CD1c-positive myeloid dendritic cell (primary cell): ENCODE results near the gene SIL1.

Source experiments
- DNase-seq: peaks from one replicate; pipeline ENCODE4 v3.0.0-alpha.2; 2016; ENCODE audit errors: extremely low spot score

The SIL1 gene

DNA sequence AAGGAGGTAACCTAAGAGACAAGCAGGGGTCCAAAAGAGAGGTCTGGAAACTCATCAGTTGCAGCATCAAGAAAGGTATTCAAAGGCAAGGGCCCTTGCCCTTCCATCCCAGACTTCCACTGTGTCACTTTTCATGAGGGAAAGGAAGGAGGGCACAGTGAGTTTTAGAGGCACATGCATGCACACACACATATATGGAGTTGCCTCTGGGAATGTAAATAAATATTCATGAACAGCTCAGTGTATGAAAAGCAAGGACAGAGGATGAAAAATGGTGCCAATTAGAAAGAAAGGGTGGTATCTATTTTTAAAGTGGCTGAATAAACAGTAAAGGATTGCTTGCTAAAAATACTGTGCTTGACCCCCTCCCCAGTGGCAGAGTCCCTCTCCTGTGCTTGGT, 217.7 kb downstream of the SIL1 start:
- DNase-seq = no peak

DNA sequence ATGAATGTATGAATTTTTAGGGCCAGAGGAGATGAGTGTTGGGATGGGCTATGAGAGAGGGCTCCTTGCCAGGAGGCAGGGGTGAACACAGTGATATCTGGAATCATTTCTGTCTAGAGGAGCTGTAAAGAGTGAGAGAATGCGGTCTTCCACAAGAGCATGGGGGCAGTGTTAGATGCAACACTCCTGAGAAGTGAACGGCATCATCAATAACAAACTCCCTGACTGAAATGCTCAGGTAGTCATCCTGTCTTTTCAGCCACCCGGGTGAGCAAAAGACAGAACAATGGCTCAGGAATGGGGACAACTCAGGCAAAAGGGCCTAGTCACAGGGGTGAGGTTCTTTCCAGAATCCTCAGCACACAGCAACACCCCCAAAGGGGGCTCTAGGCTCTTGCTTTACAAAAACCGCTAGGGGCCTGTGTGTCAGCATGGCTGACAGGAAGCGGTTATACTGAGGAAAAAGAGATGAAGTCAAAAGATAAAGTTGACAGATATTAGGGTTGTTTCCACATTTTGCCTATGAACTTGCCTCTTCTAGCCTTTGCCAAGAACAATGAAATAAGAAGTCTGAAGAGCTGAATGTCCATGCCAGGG, 218.4 kb downstream of the SIL1 start:
- no peak for DNase-seq

- no peak for DNase-seq
Observed at GRCh38 chr5:138978581-138978980, 219.6 kb downstream of the SIL1 start.

DNA sequence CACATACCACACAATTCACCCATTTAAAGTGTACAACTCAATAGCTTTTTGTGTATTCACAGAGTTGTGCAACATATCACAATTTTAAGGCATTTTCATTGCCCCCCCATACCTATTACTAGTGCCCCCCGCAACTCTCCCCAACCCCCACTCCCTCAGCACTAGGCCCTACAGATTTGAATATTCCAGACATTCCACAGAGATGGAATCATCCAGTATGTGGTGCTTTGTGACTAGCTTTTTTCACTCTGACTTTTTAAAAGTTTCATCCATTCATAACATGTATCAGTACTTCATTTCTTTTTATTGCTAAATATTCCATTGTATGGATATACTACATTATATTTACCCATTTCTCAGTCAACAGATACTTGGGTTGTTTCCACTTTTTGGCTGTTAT, 220.1 kb downstream of the SIL1 start:
- DNase-seq = no peak

- DNase-seq = no peak
Observed at GRCh38 chr5:138975098-138975847, 222.9 kb downstream of the SIL1 start.

DNA sequence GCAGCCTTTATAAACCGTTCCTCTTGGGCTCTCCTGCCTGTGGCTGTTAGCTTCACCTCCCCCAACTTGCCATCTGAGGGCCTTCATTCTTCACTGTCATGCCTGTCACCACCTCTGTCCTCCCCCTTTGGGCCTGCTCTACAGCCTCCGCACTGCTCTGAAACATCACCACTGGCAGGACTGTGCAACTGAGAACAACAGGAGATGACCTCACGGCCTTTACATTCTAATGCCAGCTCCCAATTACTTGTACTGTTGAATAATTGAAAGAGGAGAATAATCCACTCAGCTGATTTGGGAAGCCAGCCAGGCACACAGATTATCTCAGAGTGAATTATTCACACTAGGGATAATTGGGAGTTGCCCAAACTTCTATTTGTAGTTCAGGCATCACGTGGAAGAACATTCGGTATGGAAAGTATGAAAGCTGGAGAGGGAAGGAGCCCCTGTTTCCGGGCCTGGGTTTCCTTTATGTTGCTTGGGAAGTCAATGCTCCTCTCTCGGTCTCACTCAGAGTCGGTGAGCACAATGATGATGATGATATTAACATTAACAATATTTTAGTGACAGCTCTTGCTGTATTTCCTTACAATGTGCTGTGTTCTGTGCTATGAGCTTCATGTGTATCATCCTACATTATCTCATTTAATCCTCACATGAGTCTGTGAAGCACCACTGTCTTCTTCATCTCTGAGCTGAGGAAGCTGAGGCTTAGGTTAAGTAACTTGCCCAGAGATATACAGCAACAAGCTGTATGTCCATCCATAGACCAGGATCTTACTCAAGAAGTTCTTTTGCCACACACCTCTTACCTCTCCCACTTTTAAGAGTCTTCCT, 223.7 kb downstream of the SIL1 start:
- no peak for DNase-seq

DNA sequence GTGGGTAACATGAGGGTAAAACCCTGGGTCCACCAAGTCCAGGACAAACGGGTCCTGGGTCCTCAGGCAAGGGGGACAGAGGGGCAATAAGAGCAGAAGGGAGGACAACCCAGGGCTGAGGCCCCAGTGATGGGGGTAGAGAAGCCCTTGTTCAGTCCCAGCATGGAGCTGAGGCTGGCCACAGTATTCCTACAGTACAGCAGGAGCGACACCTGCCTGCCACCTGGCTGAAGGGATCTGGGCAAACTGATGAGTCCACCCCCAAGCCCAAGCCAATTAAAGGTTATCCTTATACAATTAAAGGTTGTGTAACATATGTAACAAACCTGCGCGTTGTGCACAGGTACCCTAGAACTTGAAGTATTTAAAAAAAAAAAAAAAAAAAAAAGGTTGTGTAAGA, 225.3 kb downstream of the SIL1 start:
- DNase-seq = no peak

DNA sequence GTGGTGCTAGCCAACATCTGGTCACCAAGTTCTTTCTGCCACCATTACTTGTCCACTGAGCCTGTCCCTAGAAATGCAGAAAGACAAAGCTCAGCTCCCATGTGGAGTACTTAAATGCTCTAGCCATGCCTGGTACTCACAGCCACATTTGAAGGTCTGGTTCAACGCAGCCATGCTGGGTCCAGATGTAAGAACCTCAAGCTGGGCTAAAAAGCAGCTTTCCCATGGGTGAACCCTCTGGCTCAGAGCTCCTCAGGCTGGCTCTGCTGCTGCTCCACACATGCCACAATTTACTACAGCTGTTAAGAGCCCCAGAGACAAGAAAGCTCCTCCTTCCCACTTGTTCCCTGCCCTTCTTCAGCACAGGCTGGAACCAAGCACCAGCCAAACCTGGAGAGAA, 225.9 kb downstream of the SIL1 start:
- DNase-seq = no peak

DNA sequence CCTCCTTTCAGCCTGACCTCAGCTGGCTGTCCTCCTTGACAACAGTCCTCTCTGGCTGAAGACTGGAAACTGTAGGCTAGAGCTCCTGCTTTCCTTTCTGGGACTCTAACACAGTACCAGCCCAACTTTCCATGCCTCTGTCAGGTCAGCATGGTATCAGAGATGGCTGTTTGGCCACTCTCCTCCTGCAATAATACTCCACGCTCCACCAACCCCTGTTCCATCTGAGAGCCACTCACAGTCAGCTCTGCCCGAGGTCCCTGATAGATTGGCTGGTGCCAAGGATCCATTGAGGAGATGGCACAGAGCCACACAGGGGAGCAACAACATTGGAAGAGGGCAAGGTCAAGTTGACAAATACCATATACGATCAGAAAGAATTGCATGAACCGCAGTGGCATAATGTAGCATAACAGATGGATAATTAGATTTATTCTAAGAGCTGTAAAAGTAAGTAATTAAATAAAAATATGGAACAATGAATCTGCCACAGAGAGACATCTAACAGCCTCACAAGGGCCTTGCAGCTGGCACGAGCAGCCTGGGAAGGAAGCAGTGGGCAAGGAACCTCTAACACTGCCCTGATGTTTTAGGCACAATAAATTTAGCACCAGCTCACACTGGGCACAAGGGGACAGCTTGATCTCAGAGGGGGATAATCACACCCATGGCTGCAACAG, 228.7 kb downstream of the SIL1 start:
- DNase-seq = no peak

DNA sequence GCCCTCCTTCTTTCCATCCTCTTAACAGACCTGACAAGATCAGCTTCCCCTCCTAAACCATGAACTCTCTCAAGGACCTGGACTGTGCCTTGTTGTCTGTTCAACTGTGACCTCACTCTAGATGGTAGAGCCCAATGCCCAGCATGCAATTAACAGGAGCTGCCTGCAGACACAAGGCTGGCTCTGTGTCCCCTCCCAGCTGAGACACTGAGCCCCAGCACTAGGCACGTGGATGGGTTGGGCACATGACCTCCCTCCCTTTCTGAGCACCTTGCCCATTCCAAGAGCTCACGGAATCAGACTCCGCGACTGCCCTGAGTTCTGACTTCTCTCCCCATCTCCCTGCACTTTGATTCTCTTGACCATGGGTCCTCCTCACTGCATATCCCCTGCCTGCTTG, 229.6 kb downstream of the SIL1 start:
- DNase-seq = no peak

DNA sequence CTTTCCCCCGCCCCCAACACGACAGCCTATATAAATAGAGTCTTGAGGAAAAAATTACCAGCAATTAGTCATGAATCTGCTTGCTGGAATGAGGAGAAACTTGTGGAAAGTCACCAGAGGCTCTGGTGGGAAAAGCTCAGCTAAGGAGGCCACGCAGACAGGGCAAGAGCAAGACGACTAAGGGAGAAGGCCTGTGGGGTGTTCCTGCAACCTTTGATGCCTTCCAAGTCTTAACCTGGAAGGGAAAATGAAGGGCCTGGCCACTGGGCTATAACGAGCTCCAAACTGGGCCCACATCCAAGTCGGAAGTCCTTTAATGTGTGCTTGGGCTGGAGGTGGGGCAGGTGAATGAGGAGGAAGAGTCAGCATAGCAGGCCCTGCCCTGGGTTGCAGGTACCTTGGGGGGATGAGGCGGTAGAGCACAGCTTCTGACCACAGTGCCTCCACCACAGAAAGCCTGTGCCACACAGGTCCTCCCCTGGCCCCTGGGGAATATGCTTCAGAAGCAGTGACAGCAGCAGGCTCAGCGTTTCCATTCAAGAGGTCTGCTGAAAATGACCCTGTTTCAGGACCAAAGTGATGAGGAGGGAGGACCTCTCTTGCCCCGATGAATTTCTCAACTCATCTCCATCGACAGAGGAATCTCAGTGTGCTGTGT, 230.2 kb downstream of the SIL1 start:
- no peak for DNase-seq

DNA sequence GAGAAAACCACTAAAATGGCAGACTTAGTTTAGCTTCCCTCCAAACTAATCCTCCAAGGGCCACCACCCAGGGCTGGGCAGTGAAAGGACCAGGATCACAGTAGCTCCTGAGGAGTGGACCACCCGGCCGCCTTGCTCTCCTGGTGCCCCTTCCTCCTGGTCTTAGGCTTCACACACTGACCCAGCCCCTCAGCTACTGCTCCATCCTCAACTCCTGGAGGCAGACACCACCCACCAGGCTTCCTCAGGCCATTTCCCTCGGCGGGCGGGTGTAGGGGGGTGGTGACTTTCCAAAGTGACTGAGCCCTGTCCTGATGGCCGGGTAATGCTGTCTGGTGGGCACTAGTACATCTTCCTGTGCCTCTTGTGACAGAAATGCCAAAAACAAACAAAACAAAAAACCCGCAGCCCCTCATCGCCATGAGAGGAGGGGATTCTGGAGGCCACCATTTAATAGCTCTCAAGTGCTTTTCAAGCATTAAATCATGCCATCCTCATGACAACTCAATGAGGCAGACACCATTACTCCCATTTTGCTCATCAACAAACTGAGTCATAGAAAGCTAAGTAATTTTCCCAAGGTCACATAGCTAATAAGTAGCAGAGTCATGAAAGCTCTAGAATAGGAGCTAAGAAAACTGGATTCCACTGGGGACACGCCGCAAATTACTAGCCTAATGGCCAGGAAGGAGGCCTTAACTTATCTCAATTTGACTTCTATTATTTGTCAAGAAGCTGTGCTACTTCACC, 231.8 kb downstream of the SIL1 start:
- DNase-seq = no peak

- DNase-seq = no peak
Observed at GRCh38 chr5:138965626-138966025, 232.5 kb downstream of the SIL1 start.

DNA sequence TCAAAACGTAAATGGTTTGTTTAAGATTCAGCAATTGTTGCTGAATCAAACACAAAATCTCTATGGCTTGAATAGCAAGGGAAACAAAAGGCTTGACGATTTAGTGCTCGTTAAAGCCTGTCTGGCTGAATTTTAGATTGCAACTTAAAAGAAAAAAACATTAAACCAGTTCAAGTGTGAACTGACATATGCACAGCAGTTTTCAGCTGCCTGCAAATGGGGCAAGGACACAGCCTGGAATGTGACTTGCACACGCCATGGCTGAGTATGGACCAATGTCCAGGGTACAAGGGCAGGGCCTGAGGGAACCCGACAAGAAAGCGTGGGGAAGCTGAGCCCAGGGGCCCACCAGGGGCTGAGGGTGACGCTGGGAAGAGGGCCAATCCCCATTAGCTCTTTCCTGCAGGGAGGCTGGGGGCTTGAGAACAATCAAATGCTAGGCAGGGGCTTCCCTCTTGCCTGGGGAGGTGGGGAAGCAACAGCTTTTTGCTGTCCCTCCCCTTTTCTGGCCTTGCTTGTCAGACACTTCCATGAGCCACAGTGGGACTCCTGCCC, 233.4 kb downstream of the SIL1 start:
- DNase-seq = no peak

DNA sequence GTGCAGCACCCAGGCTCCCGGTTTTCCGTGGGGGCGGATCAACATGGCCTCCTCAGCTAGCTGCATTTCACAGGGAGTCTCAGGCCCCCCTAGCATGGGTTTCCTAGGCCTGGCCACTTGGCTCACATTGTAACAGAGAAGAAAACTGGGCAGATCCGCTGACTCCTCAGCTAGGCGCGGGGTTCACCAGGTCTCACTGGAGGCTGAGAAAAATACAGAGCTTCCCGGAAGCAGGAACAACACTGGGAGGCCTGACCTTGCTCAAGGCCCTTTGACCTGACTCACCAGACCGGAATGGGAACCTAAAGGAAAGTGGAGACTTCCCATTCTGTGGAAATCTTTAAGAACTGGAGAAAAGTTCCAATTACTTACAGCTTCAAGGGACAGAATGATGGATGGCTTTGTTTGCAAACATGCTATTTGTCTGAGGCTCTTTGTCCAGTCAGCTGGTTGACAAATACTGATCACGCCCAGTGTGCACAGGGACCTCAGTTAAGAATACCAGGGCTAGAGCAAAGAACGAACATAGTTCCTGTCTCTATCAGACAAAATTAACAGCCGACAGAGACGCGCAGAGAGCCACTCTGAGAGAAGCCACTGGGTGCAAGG, 234.3 kb downstream of the SIL1 start:
- no peak for DNase-seq

GRCh38 chr5:138962614-138963370, 235.4 kb downstream of the SIL1 start:
- no peak for DNase-seq

DNA sequence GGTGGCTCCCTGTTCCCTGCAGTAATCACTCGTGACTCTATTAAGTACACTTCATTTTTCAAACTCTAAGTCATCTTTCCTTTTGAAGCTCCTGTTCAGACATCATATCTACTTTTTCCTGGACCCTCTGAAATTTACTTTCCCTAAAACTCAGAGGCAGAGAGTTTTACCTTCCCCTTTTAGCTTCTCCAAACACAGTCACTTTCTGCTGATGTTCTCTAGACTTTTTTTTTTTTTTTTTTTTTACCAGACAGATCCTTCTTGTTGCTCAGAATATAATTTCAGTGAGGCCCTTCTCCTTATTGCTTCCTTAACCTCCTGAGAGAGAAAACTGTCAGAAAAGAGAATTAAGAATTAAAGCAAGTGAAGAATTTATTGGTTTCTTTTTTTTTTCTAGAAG, 236.4 kb downstream of the SIL1 start:
- no peak for DNase-seq

DNA sequence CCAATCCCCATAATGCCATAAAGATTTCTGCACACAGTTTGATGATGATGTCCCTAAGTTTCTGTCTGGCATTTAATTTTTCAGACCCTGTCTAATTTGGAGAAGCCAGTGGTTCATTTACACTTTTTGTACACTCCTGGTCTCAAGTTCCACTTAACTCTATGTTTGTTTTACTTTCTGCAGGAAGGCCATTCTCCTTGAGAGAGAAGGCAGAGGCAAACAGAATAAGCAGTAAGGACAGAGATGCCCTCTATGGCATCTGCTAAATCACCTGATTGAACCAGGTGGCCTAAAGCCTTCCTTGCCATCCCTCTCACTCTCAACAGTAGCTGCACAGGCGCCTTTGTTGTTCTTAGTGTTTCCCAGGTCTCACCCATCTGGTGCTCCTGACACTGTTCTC, 236.9 kb downstream of the SIL1 start:
- no peak for DNase-seq

DNA sequence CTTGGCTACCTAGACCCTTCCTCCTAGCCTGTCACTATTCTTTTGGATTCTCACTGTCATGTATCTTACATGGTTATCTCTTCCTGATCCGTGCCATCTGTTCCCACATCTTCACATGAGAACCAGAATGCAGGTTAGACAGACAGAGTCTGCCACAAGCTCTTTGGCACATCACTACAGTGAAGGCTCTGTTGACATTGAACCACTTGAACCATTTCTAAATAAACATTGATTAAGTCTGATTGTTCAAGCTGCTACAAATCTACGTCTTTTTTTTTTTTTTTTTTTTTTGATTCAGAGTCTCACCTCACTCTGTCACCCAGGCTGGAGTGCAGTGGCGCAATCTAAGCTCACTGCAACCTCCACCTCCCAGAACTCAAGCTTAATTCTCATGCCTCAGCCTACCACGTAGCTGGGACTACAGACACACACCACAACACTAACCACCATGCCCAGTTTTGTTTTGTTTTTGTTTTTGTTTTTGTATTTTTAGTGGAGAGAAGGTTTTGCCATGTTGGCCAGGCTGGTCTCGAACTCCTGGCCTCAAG, 237.9 kb downstream of the SIL1 start:
- DNase-seq = no peak
